GM12891 (cell line): ENCODE measurements around the gene TRAPPC12.

Experiments used
- POLR2A ChIP-seq: IDR thresholded peaks from 2 replicates; pipeline ENCODE4 v1.6.1; 2011; ENCODE audit warnings: low read depth, low read length, control low read depth
- TAF1 ChIP-seq: IDR thresholded peaks from 2 replicates; pipeline ENCODE4 v1.6.1; 2011; ENCODE audit warnings: low read depth, low read length, control low read depth

DNA sequence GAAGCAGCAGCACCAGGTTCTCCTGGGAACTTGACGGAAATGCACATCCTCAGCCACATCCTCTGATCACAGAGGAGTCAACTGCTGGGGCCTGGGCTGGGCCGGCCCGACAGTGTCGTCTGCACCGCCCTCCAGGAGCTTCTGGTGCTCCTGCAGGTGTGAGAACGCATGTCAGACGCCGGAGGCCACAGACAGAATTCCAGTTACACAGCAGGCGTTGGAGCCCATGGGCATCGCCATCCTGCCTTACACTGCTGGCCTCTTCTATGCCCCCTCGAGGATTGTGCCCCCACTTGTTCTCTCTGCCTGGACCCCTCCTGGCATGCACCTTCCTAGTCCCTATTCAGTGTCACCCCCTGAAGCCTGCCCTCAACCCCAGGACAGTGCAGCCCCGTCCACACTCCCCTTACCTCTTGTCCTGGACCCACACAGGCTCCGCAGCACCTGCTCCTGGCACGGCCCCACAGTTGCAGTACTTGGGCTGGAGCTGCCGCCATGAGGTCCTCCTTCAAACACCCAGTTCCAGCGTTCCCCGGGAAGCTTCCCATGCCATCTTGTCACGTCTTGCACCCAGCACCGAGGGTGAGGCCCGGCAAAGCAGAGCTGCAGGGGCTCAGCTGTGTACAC lies 102.4 kb downstream of the TRAPPC12 start:
- TF ChIP-seq TAF1 (no peak), POLR2A (no peak)
